Mesenteric fat pad (tissue), 1 donor: ENCODE data around the gene NME1. TPM values are rescaled to one million over a fixed set of nuclear protein-coding genes. Genes with fewer than 3 reads are reported as not detected.
"Not testable (repeated sequence)": the region's sequence is repeated elsewhere in the genome, so short reads cannot be mapped to it uniquely, and the experiment has no call there.

Experiments used
- DNase-seq: peaks from one replicate; pipeline ENCODE4 v3.0.0-alpha.2; 2020; ENCODE audit warnings: low spot score
- total RNA-seq: library from RNA; stranded (reverse); fragmentation: NEBNext Ultra II Directional; extraction: Animal tissue kit (Norgen Biotek cat#: 25700); gene quantifications from one replicate; pipeline ENCODE4 v1.2.1, GENCODE V29; 2021
- donor health status: DM: yes; HTN: yes; CAD: no.

NME1 gene
- total RNA-seq, 1 donor from 2014 or later = 118 TPM

- no peak for DNase-seq
Measured at GRCh38 chr17:51144266-51145022, 8.9 kb upstream of the NME1 start.

- DNase-seq = no peak
Measured at GRCh38 chr17:51147650-51148049, 5.7 kb upstream of the NME1 start.

GRCh38 chr17:51149163-51149562 lies 4.2 kb upstream of the NME1 start:
- DNase-seq = no peak

GRCh38 chr17:51150932-51151331 lies 2.4 kb upstream of the NME1 start:
- DNase-seq = no peak

DNA sequence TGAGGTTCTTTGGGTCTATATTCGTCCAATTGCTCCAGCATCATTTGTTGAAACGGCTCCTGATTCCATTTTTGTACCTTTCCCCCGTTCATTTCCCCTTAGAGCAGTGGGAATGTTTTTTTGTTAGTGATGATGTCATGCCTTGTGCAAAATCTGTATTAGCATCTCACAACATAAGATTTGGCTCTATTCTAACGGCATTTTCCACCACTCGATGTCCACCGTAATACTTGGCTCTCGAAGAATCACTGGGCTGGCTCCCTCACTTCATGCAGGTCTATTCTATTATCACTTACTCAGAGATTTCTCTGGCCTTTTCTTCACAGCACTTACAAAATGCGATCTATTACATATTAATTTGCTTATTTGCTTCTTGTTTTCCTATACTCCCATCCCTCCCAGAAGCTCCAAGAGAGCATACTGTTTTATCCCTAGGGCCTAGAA lies 571 bp upstream of the NME1 start:
- no peak for DNase-seq

GRCh38 chr17:51154176-51154575 lies 817 bp downstream of the NME1 start:
- no peak for DNase-seq

DNA sequence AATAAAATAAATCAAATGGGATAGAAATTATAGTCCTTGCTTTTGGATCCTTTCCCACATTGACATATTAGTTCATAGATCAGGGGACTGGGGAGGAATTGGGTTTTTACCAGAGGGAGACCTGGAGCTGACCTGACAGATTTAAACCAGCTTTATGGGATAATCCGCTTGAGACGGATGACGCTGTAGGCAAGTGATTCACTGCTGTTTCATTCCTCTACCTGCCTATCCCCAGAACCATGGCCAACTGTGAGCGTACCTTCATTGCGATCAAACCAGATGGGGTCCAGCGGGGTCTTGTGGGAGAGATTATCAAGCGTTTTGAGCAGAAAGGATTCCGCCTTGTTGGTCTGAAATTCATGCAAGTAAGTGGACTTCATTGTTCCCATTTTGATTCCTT lies 2.1 kb downstream of the NME1 start:
- DNase-seq = no peak

DNA sequence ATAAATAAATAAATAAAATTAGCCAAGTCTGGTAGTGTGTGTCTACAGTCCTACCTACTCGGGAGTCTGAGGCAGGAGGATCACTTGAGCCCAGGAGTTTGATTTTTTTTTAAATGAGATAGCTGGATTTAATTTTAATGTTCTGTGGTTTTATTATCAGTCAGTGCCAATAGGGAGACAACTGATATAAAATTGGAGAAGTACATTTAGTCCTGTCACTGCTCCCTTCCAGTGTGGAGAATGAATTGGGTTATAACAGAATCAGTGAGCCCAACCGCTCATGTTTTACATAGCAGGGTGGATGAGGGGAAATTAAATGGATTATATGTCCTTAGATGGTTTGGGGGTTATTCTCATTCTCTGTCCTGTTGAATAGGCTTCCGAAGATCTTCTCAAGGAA lies 6.2 kb downstream of the NME1 start:
- no peak for DNase-seq

DNA sequence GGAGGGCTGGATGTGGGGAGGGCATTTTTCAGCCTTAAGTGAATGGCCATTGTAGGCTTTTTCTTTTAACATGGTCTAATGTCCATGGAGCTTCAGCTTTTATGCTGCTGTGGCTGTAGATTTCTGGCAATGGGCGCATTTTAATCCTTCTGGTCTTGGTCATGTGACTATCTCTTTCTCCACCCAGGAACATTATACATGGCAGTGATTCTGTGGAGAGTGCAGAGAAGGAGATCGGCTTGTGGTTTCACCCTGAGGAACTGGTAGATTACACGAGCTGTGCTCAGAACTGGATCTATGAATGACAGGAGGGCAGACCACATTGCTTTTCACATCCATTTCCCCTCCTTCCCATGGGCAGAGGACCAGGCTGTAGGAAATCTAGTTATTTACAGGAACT lies 8.2 kb downstream of the NME1 start:
- DNase-seq = no peak

DNA sequence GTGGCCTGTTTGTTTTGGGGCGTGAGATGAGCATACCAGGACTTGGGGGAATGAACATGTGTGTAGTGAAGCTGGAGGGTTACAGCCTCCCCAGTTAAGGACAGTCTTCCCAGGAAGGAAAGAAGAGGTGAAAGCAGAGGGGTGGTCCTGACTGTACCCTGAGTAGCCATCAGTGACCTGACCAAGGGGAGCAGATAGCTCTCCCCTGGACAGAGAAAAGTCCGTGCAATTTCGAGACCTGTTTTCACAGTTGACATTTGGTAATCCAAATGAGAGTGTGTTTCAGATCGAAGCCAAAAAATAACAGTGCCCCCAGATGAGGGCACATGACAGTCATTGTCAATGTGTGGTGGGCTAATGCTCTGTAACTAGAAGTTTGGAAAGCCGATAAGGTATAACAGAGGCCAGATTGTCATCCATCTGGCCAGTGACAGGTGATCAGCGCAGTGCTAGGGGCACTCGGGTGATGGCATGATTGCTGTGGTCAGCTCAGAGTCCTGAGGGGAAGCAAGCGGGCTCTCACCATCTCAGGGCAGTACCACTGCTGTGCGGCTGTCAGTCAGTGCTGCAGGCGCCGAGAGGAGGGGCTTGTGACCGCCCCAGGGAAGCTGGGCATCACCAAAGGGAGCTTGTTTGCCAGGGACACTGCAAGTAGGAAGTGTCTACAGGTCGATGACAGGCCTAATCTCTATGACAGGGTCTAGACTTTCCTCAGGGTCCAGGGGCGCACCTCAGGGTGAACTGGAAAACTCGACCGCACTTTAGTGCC lies 11.7 kb downstream of the NME1 start:
- no peak for DNase-seq

- DNase-seq = peak; percentile 88
Measured at GRCh38 chr17:51165680-51166197, 12.4 kb downstream of the NME1 start.

DNA sequence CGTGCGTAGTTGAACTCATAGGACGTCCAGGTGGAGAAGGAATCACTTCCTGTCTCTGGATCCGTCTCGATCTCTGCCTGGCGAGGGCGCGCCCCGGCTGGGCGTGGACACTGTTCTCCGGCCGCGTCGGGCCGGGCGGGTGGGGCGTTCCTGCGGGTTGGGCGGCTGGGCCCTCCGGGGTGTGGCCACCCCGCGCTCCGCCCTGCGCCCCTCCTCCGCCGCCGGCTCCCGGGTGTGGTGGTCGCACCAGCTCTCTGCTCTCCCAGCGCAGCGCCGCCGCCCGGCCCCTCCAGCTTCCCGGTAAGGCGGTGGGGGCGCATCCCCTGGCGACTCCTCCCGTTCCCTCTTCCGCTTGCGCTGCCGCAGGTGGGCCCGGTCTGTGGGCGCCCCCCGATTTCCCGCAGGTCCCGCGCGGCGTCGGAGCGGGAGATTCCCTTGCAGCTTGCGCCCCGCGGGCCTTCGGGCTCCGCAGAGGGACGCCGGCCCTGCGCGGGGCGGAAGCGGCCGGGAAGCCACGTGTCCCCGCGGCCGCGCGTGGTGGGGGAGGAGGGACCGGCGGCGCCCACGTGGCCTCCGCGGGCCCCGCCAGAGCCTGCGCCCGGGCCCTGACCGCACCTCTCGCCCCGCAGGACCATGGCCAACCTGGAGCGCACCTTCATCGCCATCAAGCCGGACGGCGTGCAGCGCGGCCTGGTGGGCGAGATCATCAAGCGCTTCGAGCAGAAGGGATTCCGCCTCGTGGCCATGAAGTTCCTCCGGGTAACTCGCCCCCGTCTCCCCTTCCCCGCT lies 13.0 kb downstream of the NME1 start, which contains the start of gene NME2:
Gene NME2 (plus strand): TSS at position 214 of the 789 bp plus-strand sequence. CDS start 420 bp downstream, at position 634.
- peak; percentile 98 for DNase-seq

DNA sequence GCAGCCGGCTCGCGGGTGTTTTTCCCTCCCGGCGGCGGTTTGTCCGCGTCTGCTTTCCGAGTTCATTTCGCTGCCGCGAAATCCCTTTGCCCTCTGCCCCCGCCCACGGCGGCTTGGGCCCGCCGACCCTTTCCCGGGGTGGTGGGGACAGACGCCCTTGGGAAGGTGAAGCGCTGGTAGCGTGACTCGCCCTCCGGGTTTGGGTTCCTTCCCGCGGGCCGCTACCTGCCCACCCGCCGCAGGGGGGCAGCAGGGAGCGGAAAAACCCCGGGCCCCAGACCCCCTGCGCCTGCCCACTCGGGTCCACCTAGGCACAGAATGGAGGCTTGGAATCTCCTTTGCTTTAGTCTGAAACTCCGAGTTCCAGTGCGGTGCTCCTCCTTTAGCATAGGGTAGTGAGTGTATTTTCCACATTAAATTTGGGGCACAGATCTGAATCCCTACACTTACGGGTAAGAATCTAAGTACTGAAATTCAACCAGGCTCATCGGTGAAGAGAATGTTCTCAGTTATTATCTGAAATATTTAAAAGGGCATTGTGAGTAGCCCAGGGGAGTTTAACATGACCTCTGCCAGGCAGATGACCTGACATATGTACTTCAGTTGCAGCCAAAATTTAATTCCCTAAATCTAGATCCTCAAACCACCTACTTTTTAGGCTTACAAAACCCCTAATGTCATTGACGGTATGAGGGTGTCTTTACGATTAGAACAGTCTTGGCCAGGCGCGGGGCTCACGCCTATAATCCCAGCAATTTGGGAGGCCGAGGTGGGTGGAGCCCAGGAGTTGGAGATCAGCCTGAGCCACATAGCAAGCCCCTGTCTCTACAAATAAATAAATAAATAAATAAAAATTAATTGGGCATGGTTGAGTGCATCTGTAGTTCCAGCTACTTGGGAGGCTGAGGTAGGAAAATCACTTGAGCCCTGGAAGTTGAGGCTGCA lies 13.9 kb downstream of the NME1 start:
- DNase-seq = peak; percentile 89

DNA sequence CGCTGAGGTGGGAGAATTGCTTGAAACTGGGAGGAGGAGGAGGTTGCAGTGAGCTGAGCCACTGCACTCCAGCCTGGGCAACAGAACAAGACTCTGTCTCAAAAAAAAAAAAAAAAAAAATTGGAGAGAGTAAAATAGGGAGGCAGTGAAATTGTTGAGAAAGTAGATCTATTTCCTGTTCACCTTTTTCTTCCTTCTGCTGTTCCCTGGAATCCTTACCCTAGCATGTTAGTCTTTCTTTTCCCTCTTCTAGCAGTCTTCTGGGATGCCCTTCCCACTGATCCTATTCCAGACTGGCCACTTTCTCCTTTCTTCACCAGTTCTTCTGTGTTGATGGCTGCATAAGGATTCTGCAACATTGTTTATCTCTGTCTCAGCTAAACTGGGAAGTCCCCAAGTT lies 16.0 kb downstream of the NME1 start:
- no peak for DNase-seq

DNA sequence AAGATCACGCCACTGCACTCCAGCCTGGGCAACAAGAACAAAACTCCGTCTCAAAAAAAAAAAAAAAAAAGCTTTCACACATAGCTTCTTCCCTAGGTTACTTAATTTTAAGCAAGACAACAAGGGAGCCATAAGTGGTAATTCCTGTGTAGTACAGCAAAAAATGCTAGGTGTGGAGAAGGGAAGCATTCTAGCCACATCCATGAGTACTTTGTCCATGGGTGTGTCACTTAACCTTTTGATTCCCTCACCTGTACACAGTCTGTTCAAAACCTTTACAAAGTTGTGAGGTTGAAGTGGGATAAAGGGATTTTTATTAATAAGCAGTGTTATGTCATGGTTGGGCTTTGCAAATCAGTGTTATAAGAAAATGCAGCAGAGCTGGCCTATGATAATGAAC lies 17.4 kb downstream of the NME1 start:
- DNase-seq = no peak

DNA sequence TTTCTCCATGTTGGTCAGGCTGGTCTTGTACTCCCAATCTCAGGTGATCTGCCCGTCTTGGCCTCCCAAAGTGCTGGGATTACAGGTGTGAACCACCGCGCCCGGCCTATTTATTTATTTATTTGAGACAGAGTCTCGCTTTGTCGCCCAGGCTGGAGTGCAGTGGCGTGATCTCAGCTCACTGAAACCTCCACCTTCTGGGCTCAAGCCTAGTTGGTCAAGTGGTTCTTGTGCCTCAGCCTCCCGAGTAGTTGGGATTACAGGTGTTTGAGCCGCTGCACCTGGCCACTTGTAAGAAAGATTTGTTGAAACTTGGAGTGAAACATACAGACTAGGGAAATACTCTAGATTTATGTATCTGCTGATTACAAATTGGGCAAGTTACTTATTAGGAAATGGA lies 18.7 kb downstream of the NME1 start:
- not testable (repeated sequence) for DNase-seq

DNA sequence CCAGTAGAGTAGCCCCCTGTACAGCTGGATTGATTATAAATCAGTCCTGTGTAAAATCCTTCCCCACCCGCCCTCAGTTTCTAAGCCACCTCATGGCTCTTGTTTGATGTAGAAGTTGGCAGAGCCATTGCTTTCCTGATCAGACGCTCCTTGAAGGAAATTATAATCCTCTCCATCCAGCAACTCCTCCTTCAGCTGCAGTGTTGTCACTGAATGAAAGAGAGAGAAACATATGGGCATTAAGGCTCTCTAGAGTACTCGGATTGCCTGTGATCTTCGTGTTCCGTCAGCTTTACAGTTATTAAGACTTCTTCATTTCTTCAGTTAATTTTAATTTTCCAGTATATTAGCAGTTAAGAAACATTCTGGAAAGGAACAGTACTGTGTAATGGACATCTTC lies 27.1 kb downstream of the NME1 start:
- no peak for DNase-seq

GRCh38 chr17:51184124-51184523 lies 30.8 kb downstream of the NME1 start:
- no peak for DNase-seq

GRCh38 chr17:51185763-51186332 lies 32.5 kb downstream of the NME1 start:
- no peak for DNase-seq

DNA sequence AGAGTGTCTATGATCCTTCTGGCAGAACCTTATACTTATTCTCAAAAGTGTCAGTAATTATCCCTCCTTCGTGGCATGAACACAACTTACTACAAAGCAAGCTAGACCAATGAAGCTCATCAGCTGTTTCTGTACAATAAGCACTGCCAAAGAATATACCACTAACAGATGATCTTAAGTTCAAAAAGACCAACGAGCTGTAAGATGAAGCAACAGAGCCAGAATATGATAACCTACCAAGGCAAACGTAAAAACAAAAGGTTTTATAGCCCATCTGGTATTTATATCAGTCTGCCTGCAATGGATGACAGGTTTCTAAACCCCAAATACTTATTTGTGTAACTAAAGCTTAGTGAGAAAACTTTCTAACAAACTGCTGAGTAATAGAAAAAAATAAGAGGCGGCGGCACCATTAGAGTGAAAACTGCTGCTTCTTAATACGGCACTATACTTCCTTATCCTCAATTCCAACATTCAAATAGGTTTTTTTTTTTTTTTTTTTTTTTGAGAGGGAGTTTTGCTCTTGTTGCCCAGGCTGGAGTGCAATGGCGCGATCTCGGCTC lies 35.0 kb downstream of the NME1 start:
- DNase-seq = no peak
